Chondrocyte (in vitro differentiated cells): ENCODE data around the gene C1RL. TPM values are rescaled to one million over a fixed set of nuclear protein-coding genes. Genes with fewer than 3 reads are reported as not detected.

Source experiments
- DNase-seq: peaks from one replicate; pipeline ENCODE4 v3.0.0; 2021; ENCODE audit warnings: mixed read lengths, low spot score
- H3K27ac Mint-ChIP-seq: one replicate; pipeline ENCODE4 v1.8.0; 2021; ENCODE audit warnings: mild to moderate bottlenecking, moderate library complexity, mixed read lengths; ENCODE audit not compliant: unreplicated experiment
- H3K27me3 Mint-ChIP-seq: 2 replicates; pipeline ENCODE4 v1.8.0; 2021; ENCODE audit warnings: low read depth, mixed read lengths
- H3K36me3 Mint-ChIP-seq: 2 replicates; pipeline ENCODE4 v1.8.0; 2021; ENCODE audit warnings: low read depth, mixed read lengths
- H3K4me1 Mint-ChIP-seq: 2 replicates; pipeline ENCODE4 v1.8.0; 2021; ENCODE audit warnings: low read depth, mild to moderate bottlenecking, mixed read lengths
- H3K4me3 Mint-ChIP-seq: one replicate; pipeline ENCODE4 v1.8.0; 2021; ENCODE audit warnings: mild to moderate bottlenecking, moderate library complexity, mixed read lengths; ENCODE audit not compliant: unreplicated experiment
- H3K9me3 Mint-ChIP-seq: 2 replicates; pipeline ENCODE4 v1.8.0; 2021; ENCODE audit warnings: low read depth, mixed read lengths
- total RNA-seq: library from RNA; stranded (reverse); gene quantifications from 3 replicates; pipeline ENCODE4 v1.2.1, GENCODE V29; 2021
- TF ChIP-seq, protein P1 (sequence below): fragments of 200-600 bp; sonication (generic); IDR thresholded peaks from 2 replicates; pipeline ENCODE4 v1.5.0; 2021; ENCODE audit warnings: antibody characterized with exemption, mild to moderate bottlenecking, moderate library complexity

C1RL gene
- total RNA-seq, 1 donor from 2014 or later, result 21.0 TPM

DNA sequence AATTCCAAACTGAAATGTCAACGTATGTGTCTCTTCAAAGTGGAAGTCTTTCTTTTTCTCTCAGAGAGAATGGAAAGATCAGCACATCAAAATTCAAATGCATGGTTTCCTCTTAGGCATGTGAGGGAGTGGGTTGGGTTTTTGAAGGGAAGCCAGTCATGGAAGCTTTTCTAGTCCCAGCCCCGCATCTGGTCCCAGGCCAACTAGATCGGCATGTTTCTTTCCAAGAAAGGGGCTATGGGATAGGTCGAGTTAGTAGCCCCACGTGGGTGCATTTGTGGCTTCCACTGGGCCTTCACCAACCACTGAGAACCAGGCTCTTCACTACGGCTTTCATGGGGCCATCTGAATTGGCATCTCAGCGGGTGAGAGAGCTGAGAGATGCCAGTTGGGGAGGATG lies 41.9 kb downstream of the C1RL start:
- Mint-ChIP-seq H3K27ac (no peak overlapping the region), H3K4me1 (peaks cover 15% of the 10 kb centered on the region), H3K36me3 (no peaks in the 10 kb centered on the region), H3K27me3 (no peaks in the 10 kb centered on the region), H3K9me3 (no peaks in the 10 kb centered on the region), H3K4me3 (no peak overlapping the region)
- TF ChIP-seq, protein P1, sequence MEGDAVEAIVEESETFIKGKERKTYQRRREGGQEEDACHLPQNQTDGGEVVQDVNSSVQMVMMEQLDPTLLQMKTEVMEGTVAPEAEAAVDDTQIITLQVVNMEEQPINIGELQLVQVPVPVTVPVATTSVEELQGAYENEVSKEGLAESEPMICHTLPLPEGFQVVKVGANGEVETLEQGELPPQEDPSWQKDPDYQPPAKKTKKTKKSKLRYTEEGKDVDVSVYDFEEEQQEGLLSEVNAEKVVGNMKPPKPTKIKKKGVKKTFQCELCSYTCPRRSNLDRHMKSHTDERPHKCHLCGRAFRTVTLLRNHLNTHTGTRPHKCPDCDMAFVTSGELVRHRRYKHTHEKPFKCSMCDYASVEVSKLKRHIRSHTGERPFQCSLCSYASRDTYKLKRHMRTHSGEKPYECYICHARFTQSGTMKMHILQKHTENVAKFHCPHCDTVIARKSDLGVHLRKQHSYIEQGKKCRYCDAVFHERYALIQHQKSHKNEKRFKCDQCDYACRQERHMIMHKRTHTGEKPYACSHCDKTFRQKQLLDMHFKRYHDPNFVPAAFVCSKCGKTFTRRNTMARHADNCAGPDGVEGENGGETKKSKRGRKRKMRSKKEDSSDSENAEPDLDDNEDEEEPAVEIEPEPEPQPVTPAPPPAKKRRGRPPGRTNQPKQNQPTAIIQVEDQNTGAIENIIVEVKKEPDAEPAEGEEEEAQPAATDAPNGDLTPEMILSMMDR, result no peak
- DNase-seq, result no peak

DNA sequence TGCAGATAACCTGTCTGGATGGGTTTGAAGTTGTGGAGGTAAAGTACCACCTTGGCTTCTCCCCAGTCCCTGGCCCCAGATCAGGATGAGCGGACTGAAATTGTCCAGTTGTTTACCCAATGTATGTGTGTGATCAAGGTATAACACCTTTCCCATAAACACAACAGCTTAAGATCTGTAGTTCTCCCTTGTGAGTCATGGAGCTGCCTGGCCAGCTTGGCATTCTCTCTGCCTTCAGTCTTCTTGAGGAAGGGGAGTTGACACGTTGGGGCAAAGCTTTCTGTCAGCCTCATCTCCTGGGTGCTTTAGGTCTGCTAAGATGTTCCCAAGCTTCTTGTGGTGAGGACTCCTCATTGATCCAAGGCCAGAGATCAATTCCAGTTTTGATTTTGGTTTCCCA lies 42.4 kb downstream of the C1RL start:
- Mint-ChIP-seq H3K9me3 (no peaks in the 10 kb centered on the region), H3K36me3 (no peaks in the 10 kb centered on the region), H3K4me3 (no peak overlapping the region), H3K4me1 (peaks cover 15% of the 10 kb centered on the region), H3K27ac (no peak overlapping the region), H3K27me3 (no peaks in the 10 kb centered on the region)
- DNase-seq, result no peak
- TF ChIP-seq, protein P1, result no peak

DNA sequence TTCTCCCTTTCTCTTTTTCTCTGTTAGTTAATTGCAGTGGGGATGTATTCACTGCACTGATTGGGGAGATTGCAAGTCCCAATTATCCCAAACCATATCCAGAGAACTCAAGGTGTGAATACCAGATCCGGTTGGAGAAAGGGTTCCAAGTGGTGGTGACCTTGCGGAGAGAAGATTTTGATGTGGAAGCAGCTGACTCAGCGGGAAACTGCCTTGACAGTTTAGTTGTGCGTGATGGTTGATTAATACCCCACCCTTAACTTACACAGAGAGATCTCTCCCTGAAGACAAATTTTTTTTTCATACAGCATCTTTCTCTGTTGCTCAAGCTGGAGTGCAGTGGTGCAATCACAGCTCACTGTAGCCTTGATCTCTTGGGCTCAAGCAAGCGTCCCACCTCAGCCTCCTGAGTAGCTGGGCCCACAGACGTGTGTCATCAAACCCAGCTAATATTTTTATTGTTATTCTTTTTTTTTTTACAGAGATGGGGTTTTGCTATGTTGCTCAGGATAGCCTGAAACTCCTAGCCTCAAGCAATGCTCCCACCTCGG lies 43.9 kb downstream of the C1RL start:
- no peak overlapping the region for H3K27ac Mint-ChIP-seq
- no peak for DNase-seq
- H3K4me3 Mint-ChIP-seq, result no peak overlapping the region
- no peaks in the 10 kb centered on the region for H3K36me3 Mint-ChIP-seq
- H3K4me1 Mint-ChIP-seq, result peaks cover 28% of the 10 kb centered on the region
- TF ChIP-seq, protein P1, result no peak
- no peaks in the 10 kb centered on the region for H3K9me3 Mint-ChIP-seq
- no peaks in the 10 kb centered on the region for H3K27me3 Mint-ChIP-seq

DNA sequence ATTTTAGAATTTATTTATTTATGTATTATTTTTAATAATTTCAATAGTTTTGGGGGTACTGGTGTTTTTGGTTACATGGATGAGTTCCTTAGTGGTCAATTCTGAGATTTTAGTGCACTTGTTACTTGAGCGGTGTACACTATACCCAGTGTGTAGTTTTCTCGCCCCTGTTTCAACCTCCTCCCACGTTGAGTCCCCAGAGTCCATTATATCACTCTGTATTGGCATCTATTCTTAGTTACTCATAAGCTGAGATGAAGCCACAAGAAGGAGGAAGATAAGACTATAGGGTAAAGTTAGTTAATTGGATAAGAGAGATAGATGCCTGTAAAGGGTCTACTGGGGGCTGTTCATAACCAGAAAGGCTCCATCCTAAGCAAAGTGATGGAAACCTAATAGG lies 44.5 kb downstream of the C1RL start:
- Mint-ChIP-seq H3K4me3 (no peak overlapping the region), H3K4me1 (peaks cover 34% of the 10 kb centered on the region), H3K36me3 (no peaks in the 10 kb centered on the region), H3K27me3 (no peaks in the 10 kb centered on the region), H3K9me3 (no peaks in the 10 kb centered on the region), H3K27ac (no peak overlapping the region)
- TF ChIP-seq, protein P1, result no peak
- DNase-seq, result no peak

DNA sequence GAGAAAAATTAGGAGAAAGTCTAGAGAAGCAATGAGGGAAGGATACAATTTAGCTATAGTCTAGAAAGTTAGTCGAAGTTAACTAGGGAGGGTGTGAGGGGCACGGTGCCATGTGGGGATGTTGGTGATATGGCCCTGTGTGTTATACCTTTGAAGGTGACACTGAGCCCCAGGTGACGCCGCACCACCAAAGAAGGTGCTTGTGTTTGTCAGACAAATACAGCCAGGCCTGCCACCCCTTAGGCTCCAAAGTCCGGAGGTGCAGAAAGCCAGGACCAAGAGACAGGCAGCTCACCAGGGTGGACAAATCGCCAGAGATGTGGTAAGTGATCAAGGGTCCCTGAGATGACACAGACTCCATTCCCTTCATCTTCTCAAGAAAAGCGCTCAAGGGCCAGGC lies 47.4 kb downstream of the C1RL start:
- Mint-ChIP-seq H3K27me3 (no peaks in the 10 kb centered on the region), H3K4me1 (peaks cover 19% of the 10 kb centered on the region), H3K4me3 (no peak overlapping the region), H3K27ac (no peak overlapping the region), H3K9me3 (no peaks in the 10 kb centered on the region), H3K36me3 (no peaks in the 10 kb centered on the region)
- no peak for DNase-seq
- TF ChIP-seq, protein P1, result no peak
